ENCODE results near the gene NPIPB13.
"Not testable (repeated sequence)": the region's sequence is repeated elsewhere in the genome, so short reads cannot be mapped to it uniquely, and the experiment has no call there.

The NPIPB13 gene

DNA sequence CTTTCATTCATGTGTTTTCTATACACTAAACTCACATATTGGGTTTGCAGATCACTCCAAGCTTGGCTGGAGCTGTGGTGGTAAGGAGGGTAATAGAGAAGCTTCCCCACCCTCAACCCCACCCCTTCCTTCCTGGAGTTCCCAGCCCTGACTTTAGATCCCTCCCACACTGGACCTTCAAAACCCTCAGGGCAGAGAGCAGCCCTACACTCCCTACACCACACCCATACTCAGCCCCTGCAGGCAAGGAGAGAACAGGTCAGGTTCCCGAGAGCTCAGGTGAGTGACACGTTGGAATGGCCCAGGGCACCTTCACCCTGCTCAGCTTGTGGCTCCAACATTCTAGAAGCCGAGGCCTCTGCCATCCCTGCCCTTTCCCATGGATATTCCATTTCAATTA, 49.2 kb downstream of the NPIPB13 start, which contains the start of gene SULT1A3:
Gene SULT1A3, plus strand, starts transcription at position 207 of the 400 bp plus-strand sequence. CDS start 1,474 bp downstream, outside the sequence.
- H3K27me3 ChIP-seq (ENCODE audit: control insufficient read depth in 5 of 5, insufficient read depth in 4 of 5, low read length in 5 of 5): not testable (repeated sequence)

More for the DNA sequence above, 49.2 kb downstream of the NPIPB13 start, which contains the start of gene SULT1A3:
- not testable (repeated sequence) for H3K9ac ChIP-seq (ENCODE audit: low read length in 5 of 5); H3K4me1 ChIP-seq (ENCODE audit: control insufficient read depth in 5 of 5, insufficient read depth in 5 of 5, low read length in 5 of 5); H3K4me3 ChIP-seq (ENCODE audit: low read depth in 1 of 5, low read length in 5 of 5); H3K27ac ChIP-seq (ENCODE audit: low read depth, low read length); H3K9me3 ChIP-seq (ENCODE audit: control insufficient read depth in 5 of 5, low read length in 5 of 5); H3K36me3 ChIP-seq (ENCODE audit: control insufficient read depth in 5 of 5, insufficient read depth in 5 of 5, low read length in 5 of 5)

Data from subcutaneous abdominal adipose tissue (tissue), 5 donors.